Measurements from ENCODE around the gene LGR6.

DNA sequence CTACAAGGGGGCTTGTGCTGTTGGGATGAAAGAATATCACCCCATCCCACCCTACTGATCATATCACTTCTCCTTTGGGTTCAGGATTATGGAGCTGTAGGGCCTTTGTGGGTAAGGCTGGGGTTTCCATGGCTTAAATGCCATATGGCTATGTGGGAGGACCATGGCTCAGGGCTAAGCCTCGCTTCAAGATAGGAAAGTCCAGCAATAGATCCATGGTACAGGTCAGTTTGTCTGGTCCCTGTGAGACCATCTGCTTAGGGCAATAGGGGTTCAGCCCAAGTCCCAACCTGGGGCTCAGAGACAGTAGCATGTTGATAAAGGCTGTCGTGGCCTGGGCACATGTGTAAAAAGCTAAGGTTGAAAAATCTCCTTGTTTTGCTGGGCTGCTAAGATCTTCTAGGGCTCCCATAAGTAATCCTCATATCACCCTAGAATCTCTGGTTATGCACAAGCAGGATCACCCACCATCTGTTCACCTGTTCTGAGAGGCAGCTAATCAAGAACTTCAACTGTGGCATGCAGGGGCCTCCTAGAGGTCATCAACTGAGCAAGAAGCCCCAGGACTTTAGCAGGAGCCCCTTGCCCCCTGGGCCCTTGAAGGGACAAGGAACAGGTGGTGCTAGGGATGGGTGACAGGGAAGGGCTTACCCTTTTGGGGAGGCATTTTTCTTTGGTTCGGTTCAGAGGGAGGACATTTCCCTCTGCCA, 81.6 kb downstream of the LGR6 start:
- no peak for TF ChIP-seq POLR2AphosphoS5 (IDR thresholded peaks at IDR 0.05)
- no peak for TF ChIP-seq POLR2A (IDR thresholded peaks at IDR 0.05)
- TF ChIP-seq CTCF (IDR thresholded peaks at IDR 0.05), result no peak
- no peak for TF ChIP-seq EP300 (IDR thresholded peaks at IDR 0.05)
